ENCODE data around the gene TNFSF8. TPM values are rescaled to one million over a fixed set of nuclear protein-coding genes. Genes with fewer than 3 reads are reported as not detected.

Gene TNFSF8
- total RNA-seq, 1 donor from 2014 or later = not detected

- FAIRE-seq (no peak), DNase-seq (ENCODE audit: low read depth) (no peak)
- no peak for TF ChIP-seq CTCF (IDR thresholded peaks at IDR 0.05; ENCODE audit: insufficient read depth, low read length, severe bottlenecking)
Measured at GRCh38 chr9:114945616-114946412, 15.4 kb upstream of the TNFSF8 start.

GRCh38 chr9:114941376-114941775, 11.0 kb upstream of the TNFSF8 start:
- H3K4me3 ChIP-seq (ENCODE audit: low read depth, low read length) = no peak overlapping the region
- no peak for TF ChIP-seq CTCF (IDR thresholded peaks at IDR 0.05; ENCODE audit: insufficient read depth, low read length, severe bottlenecking)
- no peak for FAIRE-seq
- H3K36me3 ChIP-seq (ENCODE audit: control insufficient read depth, insufficient read depth, low read length) = no peaks in the 10 kb centered on the region
- no peak for DNase-seq (ENCODE audit: low read depth)
- no peaks in the 10 kb centered on the region for H3K27me3 ChIP-seq (ENCODE audit: control insufficient read depth, insufficient read depth, low read length)

More at GRCh38 chr9:114945616-114946412, 15.4 kb upstream of the TNFSF8 start:
- H3K36me3 ChIP-seq (ENCODE audit: control insufficient read depth, insufficient read depth, low read length) = no peaks in the 10 kb centered on the region
- no peak overlapping the region for H3K4me3 ChIP-seq (ENCODE audit: low read depth, low read length)
- H3K27me3 ChIP-seq (ENCODE audit: control insufficient read depth, insufficient read depth, low read length) = peaks cover 1% of the 10 kb centered on the region

DNA sequence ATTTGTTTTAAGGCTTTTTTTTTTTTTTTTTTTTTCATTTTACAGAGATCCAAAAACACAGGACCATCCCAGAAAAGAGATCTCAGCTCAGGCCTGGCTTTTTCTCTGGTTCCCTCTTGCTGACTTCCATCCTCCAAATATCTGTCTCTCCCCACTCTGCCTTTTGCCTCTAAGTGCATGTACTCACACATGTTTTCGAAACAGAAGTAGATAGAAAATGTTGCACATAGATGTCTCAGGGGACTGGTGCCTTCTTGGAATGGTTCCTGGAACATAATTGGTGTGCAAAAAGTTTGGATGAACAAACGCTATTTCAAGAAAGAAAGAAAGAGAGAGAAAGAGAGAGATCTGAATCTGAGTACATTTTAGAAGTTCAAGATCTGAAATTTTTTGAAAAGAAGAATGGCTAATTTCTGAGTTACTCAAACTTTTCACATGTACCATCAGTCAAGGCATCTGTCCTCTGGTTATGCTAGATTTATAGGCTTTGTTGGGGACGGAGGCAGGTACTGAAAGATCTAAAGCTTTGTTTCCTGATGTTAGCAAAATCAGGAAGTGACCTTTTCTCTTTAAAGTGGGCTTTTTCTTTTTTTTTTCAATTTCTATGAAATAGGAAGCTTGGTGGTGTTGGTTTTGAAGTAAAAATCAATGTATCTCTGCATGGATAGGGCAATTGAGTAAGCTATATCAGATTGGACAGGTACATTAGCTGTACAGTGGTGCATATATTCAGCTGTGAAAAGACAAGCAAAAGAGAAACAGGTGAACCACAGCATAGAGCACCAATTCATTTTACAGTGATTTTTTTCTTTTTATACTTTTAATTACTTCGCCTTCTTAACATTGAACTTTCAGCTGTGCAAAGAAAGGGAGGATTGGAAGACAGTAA, 8.5 kb upstream of the TNFSF8 start:
- no peak for DNase-seq (ENCODE audit: low read depth)
- FAIRE-seq = no peak

GRCh38 chr9:114937516-114937915, 7.1 kb upstream of the TNFSF8 start:
- Histone ChIP-seq H3K27me3 (ENCODE audit: control insufficient read depth, insufficient read depth, low read length) (no peaks in the 10 kb centered on the region), H3K4me3 (ENCODE audit: low read depth, low read length) (no peak overlapping the region), H3K36me3 (ENCODE audit: control insufficient read depth, insufficient read depth, low read length) (no peaks in the 10 kb centered on the region)
- no peak for DNase-seq (ENCODE audit: low read depth)
- TF ChIP-seq CTCF (IDR thresholded peaks at IDR 0.05; ENCODE audit: insufficient read depth, low read length, severe bottlenecking) = no peak
- FAIRE-seq = no peak

More for the DNA sequence above, 8.5 kb upstream of the TNFSF8 start:
- no peaks in the 10 kb centered on the region for H3K36me3 ChIP-seq (ENCODE audit: control insufficient read depth, insufficient read depth, low read length)
- no peaks in the 10 kb centered on the region for H3K27me3 ChIP-seq (ENCODE audit: control insufficient read depth, insufficient read depth, low read length)
- TF ChIP-seq CTCF (IDR thresholded peaks at IDR 0.05; ENCODE audit: insufficient read depth, low read length, severe bottlenecking) = no peak
- no peak overlapping the region for H3K4me3 ChIP-seq (ENCODE audit: low read depth, low read length)

- FAIRE-seq = no peak
Measured at GRCh38 chr9:114936581-114936980, 6.2 kb upstream of the TNFSF8 start.

More at GRCh38 chr9:114936581-114936980, 6.2 kb upstream of the TNFSF8 start:
- TF ChIP-seq CTCF (IDR thresholded peaks at IDR 0.05; ENCODE audit: insufficient read depth, low read length, severe bottlenecking) = no peak
- peaks cover 5% of the 10 kb centered on the region for H3K27me3 ChIP-seq (ENCODE audit: control insufficient read depth, insufficient read depth, low read length)
- no peak for DNase-seq (ENCODE audit: low read depth)
- no peak overlapping the region for H3K4me3 ChIP-seq (ENCODE audit: low read depth, low read length)
- no peaks in the 10 kb centered on the region for H3K36me3 ChIP-seq (ENCODE audit: control insufficient read depth, insufficient read depth, low read length)
